Coronary artery (tissue), 2 donors: ENCODE results near the gene GLP1R.
A peak's percentile ranks its signal among the peaks of the same experiment; 100 is the strongest.

ENCODE experiments used
- DNase-seq: peaks from one replicate; pipeline ENCODE4 v3.0.0-alpha.2; 2017; ENCODE audit warnings: low spot score
- H3K27ac ChIP-seq, 2 donors: fragments of 200-600 bp; sonication (generic); one replicate each; pipeline ENCODE4 v1.5.1; 2016 to 2019
- H3K4me3 ChIP-seq: fragments of 200-600 bp; sonication (generic); 2 replicates; pipeline ENCODE4 v1.5.1; 2016; ENCODE audit warnings: mild to moderate bottlenecking, moderate library complexity
- TF ChIP-seq, protein P1 (sequence below): fragments of 200-600 bp; sonication (generic); IDR thresholded peaks from one replicate; pipeline ENCODE4 v1.5.1; 2019; ENCODE audit warnings: antibody characterized with exemption

The GLP1R gene

DNA sequence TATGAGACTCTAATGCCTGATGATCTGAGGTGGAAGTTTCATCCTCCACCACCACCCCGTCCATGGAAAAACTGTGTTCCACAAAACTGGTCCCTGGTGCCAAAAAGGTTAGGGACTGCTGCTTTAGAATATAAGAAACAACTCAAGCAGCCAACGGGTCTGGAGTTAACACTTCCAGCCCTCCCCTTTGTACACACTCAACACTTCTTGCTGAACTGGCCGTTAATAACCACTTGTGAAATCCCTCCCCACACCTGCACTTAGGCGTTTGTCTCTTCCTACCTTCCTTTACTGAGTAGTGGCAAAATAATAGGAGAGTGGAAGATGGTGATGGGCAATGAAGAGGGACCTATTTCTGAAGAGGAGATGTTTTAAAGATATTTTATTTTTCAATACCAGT is 55.9 kb downstream of the GLP1R start:
- TF ChIP-seq, protein P1, sequence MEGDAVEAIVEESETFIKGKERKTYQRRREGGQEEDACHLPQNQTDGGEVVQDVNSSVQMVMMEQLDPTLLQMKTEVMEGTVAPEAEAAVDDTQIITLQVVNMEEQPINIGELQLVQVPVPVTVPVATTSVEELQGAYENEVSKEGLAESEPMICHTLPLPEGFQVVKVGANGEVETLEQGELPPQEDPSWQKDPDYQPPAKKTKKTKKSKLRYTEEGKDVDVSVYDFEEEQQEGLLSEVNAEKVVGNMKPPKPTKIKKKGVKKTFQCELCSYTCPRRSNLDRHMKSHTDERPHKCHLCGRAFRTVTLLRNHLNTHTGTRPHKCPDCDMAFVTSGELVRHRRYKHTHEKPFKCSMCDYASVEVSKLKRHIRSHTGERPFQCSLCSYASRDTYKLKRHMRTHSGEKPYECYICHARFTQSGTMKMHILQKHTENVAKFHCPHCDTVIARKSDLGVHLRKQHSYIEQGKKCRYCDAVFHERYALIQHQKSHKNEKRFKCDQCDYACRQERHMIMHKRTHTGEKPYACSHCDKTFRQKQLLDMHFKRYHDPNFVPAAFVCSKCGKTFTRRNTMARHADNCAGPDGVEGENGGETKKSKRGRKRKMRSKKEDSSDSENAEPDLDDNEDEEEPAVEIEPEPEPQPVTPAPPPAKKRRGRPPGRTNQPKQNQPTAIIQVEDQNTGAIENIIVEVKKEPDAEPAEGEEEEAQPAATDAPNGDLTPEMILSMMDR, result no peak
- no peak for DNase-seq
- Histone ChIP-seq H3K27ac (no peak overlapping the region), H3K4me3 (no peak overlapping the region)

DNA sequence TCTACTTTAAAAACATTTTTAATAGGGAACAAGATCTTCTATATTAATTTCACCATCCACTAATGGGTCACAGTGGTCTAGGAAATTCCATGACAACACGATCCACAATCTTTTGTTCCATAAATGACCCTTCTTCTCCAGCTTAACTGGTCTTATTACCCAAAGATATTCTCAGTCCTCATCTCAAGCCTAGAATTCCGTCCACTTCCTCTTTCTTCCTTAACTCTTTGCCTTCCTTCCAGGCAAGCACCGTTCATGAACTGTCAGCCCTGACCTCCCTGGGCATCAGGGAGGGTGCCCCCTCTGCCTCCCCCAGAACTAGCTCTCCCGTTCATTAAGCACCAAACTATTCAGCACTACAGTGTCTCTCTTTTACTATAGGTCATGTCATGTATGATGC is 58.5 kb downstream of the GLP1R start:
- TF ChIP-seq, protein P1, result no peak
- DNase-seq, result no peak
- Histone ChIP-seq H3K4me3 (no peak overlapping the region), H3K27ac (no peak overlapping the region)

DNA sequence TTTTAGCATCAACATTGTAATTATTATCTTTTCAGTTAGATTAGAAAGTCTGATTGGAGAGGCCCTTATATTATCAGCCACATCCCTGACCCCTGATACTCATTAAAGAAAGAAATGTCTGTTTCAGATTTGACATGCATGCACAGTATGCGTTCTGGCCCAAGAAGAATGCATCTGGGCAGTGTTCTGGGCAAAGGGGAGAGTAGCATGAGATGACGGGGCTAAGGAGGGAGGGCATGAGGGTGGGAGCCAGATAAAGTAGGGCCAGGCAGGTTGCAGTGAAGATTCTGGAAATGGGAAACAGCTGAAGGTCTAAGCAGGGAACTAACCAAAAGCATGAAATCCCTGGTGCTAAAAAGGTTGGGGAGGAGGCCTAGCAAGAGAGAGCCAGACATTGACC is 59.1 kb downstream of the GLP1R start:
- no peak for DNase-seq
- Histone ChIP-seq H3K27ac (no peak overlapping the region), H3K4me3 (no peak overlapping the region)
- TF ChIP-seq, protein P1, result no peak

DNA sequence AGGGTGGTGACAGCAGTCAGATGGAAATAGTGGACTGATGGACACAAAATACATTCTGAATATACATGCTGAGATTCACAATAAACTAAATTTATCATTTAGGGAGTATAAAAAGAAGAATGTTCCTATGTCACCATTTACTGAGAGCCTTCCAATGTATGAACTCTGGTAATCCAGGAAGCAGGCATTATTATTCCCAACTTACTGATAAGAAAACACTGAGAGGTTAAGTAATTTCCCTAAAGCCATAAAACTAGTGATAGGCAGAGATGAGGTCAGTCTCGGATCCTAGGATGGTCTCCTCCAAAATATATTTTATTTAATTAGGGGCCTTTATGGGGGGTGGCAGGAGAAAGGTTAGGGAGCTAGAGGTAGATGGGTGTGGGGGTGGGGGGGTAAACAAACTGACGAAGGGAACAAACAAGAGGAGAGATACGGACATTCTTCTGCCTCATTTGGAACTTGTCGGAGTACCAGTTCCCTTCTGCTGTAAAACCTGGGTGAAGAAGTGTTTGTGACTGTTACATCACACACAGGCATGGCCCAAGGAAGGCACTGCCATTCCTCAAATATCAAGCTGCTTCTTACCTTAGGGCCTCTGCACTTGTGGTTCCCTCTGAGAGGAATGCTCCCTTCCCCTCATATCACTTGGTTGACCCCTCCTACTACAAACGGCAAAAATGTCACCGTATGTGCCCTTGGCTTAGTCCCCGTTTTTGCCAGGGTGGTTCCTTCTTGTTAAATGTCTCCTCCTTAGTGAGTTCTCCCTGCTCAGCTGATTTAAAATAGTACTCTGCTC is 59.7 kb downstream of the GLP1R start:
- no peak for DNase-seq
- TF ChIP-seq, protein P1, result no peak
- H3K27ac ChIP-seq, result no peak overlapping the region
- no peak overlapping the region for H3K4me3 ChIP-seq

DNA sequence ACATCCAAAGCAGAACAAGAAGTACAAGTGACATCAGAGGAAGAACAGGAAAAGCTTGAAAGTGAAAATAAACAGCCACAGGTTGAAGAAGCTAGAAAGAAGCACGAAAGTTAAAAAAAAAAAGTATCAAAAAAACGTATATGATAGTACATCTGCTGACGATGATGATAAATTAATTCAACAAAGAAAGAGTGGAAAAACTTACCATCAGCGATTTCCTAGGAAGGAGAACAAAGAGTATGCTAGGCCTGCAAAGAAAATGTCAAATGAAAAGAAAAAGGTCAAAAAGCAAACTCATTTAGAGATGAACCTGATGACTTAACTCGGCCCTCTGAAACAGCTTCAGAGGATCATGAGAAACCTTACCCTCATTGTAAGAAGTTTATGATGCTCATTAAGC is 62.7 kb downstream of the GLP1R start:
- Histone ChIP-seq H3K27ac (no peak overlapping the region), H3K4me3 (no peak overlapping the region)
- TF ChIP-seq, protein P1, result no peak
- no peak for DNase-seq

DNA sequence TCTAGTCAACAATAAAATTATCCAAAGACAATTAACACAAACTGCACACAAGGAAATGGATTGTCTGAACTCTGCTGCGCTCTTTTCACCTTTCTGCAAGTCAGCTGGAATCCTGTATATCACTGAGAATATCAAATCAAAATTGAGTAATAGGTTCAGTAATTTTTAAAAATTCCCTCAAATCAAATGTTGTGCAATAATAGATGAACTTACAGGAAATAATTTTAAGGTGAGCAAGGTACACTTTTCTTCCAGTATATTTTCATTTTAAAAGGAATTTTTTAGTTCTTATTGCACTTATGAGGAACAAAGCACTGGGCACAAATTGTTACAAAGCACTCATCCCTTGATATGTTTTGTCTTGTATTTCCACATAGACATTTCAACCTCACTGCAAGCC is 65.2 kb downstream of the GLP1R start:
- DNase-seq, result no peak
- H3K4me3 ChIP-seq, result peak overlapping the region; percentile 83
- H3K27ac ChIP-seq, result no peak overlapping the region
- TF ChIP-seq, protein P1, result no peak

DNA sequence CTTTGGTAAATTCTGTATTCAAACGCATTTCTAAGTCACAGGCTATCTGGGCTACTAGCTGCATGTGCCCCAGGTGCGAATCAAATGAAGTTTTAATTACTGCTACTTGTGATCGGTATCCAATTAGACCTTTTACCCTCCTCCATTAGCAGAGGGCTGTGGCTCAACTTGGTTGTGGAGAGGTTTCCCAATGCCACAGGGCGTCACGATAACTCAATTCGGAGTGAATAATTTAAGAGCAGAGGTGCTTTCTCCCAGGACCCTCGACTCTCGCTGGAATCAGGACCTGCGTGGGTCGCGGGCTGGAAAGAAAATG is 65.8 kb downstream of the GLP1R start:
- H3K27ac ChIP-seq, result peak overlapping the region; percentile 91 to 97
- TF ChIP-seq, protein P1, result no peak
- DNase-seq, result no peak
- peak overlapping the region; percentile 83 for H3K4me3 ChIP-seq
